WTC11 (cell line): ENCODE data around the gene GRIK5. TPM values are rescaled to one million over a fixed set of nuclear protein-coding genes. Genes with fewer than 3 reads are reported as not detected.

ENCODE experiments used
- ATAC-seq: fragments of 200-7000 bp; cut with Tn5 transposase; 2 replicates; pipeline ENCODE4 v1.10.0; 2021; ENCODE audit warnings: mild to moderate bottlenecking, moderate library complexity
- CTCF ChIA-PET: fragments of 300-600 bp; sonication (Branson Sonifier 250); formaldehyde crosslinking; loops from one replicate; lab custom pipeline; 2021; ENCODE audit warnings: antibody characterized with exemption; lab: Charles Lee
- POLR2A ChIA-PET: fragments of 350-600 bp; sonication (Branson Sonifier 250); formaldehyde crosslinking; loops from one replicate; lab custom pipeline; 2021; ENCODE audit warnings: antibody characterized with exemption; lab: Charles Lee
- DNase-seq: peaks from one replicate; pipeline ENCODE4 v3.0.0; 2021; ENCODE audit warnings: low spot score
- H3K27ac Mint-ChIP-seq: 2 replicates; pipeline ENCODE4 v1.8.0; 2021; ENCODE audit warnings: mixed read lengths
- H3K27me3 Mint-ChIP-seq: 2 replicates; pipeline ENCODE4 v1.8.0; 2021; ENCODE audit warnings: low read depth, mild to moderate bottlenecking, moderate library complexity, mixed read lengths
- H3K36me3 Mint-ChIP-seq: 2 replicates; pipeline ENCODE4 v1.8.0; 2021; ENCODE audit warnings: mixed read lengths
- H3K4me1 Mint-ChIP-seq: 2 replicates; pipeline ENCODE4 v1.8.0; 2022; ENCODE audit warnings: mixed read lengths
- H3K4me3 Mint-ChIP-seq: 2 replicates; pipeline ENCODE4 v1.8.0; 2021; ENCODE audit warnings: mild to moderate bottlenecking, moderate library complexity, mixed read lengths
- H3K9me3 Mint-ChIP-seq: 2 replicates; pipeline ENCODE4 v1.8.0; 2021; ENCODE audit warnings: mixed read lengths
- ESRRA ChIP-seq: sonication (generic); formaldehyde crosslinking; IDR thresholded peaks from 2 replicates; pipeline ENCODE4 v1.8.1; 2022; ENCODE audit warnings: mild to moderate bottlenecking, missing genetic modification reagents, borderline replicate concordance
- FOXP1 ChIP-seq: sonication (generic); formaldehyde crosslinking; IDR thresholded peaks from 2 replicates; pipeline ENCODE4 v1.8.0; 2022; ENCODE audit warnings: missing genetic modification reagents, mild to moderate bottlenecking, moderate library complexity, borderline replicate concordance
- GTF2I ChIP-seq: fragments of 250-450 bp; sonication (Bioruptor Pico); conservative IDR thresholded peaks from 2 replicates; pipeline ENCODE4 v1.4.0; 2021; ENCODE audit warnings: mild to moderate bottlenecking
- MYBL2 ChIP-seq: sonication (generic); formaldehyde crosslinking; IDR thresholded peaks from 2 replicates; pipeline ENCODE4 v1.8.1; 2023; ENCODE audit warnings: mild to moderate bottlenecking, moderate library complexity, missing genetic modification reagents
- NFYB ChIP-seq: sonication (generic); formaldehyde crosslinking; conservative IDR thresholded peaks from 2 replicates; pipeline ENCODE4 v1.8.0; 2022; ENCODE audit warnings: low read depth, missing genetic modification reagents
- NR2C2 ChIP-seq: sonication (generic); formaldehyde crosslinking; IDR thresholded peaks from 2 replicates; pipeline ENCODE4 v1.8.0; 2022; ENCODE audit warnings: mild to moderate bottlenecking, missing genetic modification reagents
- NR3C1 ChIP-seq: sonication (generic); formaldehyde crosslinking; conservative IDR thresholded peaks from 2 replicates; pipeline ENCODE4 v1.8.1; 2023; ENCODE audit warnings: low read depth, mild to moderate bottlenecking, missing genetic modification reagents
- OVOL2 ChIP-seq: fragments of 250-450 bp; sonication (Bioruptor Pico); IDR thresholded peaks from 2 replicates; pipeline ENCODE4 v1.9.0; 2021; ENCODE audit warnings: mild to moderate bottlenecking, borderline replicate concordance
- RORB ChIP-seq: fragments of 250-450 bp; sonication (Bioruptor Pico); IDR thresholded peaks from 2 replicates; pipeline ENCODE4 v1.9.0; 2021; ENCODE audit warnings: mild to moderate bottlenecking
- SMAD4 ChIP-seq: sonication (generic); formaldehyde crosslinking; IDR thresholded peaks from 2 replicates; pipeline ENCODE4 v1.8.0; 2022; ENCODE audit warnings: mild to moderate bottlenecking, missing genetic modification reagents
- TP53 ChIP-seq: sonication (generic); formaldehyde crosslinking; IDR thresholded peaks from 2 replicates; pipeline ENCODE4 v1.8.1; 2023; ENCODE audit warnings: mild to moderate bottlenecking, missing genetic modification reagents
- ZBTB21 ChIP-seq: sonication (generic); formaldehyde crosslinking; IDR thresholded peaks from 2 replicates; pipeline ENCODE4 v1.8.1; 2023; ENCODE audit warnings: mild to moderate bottlenecking, missing genetic modification reagents, borderline replicate concordance
- ZNF121 ChIP-seq: sonication (generic); formaldehyde crosslinking; IDR thresholded peaks from 2 replicates; pipeline ENCODE4 v1.8.0; 2023; ENCODE audit warnings: missing genetic modification reagents
- ZNF317 ChIP-seq: sonication (generic); formaldehyde crosslinking; IDR thresholded peaks from 2 replicates; pipeline ENCODE4 v1.8.1; 2023; ENCODE audit warnings: low read depth, mild to moderate bottlenecking, moderate library complexity, missing genetic modification reagents, borderline replicate concordance
- ZNF423 ChIP-seq: fragments of 250-450 bp; sonication (Bioruptor Pico); IDR thresholded peaks from 2 replicates; pipeline ENCODE4 v2.1.2; 2022; ENCODE audit warnings: mild to moderate bottlenecking, moderate library complexity
- total RNA-seq: library from RNA; stranded (reverse); gene quantifications from 3 replicates; pipeline ENCODE4 v1.2.3, GENCODE V29; 2021
- TF ChIP-seq, protein P1 (sequence below): sonication (generic); formaldehyde crosslinking; IDR thresholded peaks from 2 replicates; pipeline ENCODE4 v1.8.1; 2022; ENCODE audit warnings: mild to moderate bottlenecking, moderate library complexity, missing genetic modification reagents
- TF ChIP-seq, protein P2 (sequence below): sonication (generic); formaldehyde crosslinking; IDR thresholded peaks from 2 replicates; pipeline ENCODE4 v1.8.1; 2023; ENCODE audit warnings: mild to moderate bottlenecking, missing genetic modification reagents, moderate library complexity
- TF ChIP-seq, protein P3 (sequence below): sonication (generic); formaldehyde crosslinking; IDR thresholded peaks from 2 replicates; pipeline ENCODE4 v1.8.1; 2023; ENCODE audit warnings: mild to moderate bottlenecking, missing genetic modification reagents
- TF ChIP-seq, protein P4 (sequence below): fragments of 200-600 bp; IDR thresholded peaks from 2 replicates; pipeline ENCODE4 v1.8.0; 2022; ENCODE audit warnings: antibody characterized with exemption

GRIK5 gene
- total RNA-seq, 1 experiment from 2014 or later: 52.3 TPM

DNA sequence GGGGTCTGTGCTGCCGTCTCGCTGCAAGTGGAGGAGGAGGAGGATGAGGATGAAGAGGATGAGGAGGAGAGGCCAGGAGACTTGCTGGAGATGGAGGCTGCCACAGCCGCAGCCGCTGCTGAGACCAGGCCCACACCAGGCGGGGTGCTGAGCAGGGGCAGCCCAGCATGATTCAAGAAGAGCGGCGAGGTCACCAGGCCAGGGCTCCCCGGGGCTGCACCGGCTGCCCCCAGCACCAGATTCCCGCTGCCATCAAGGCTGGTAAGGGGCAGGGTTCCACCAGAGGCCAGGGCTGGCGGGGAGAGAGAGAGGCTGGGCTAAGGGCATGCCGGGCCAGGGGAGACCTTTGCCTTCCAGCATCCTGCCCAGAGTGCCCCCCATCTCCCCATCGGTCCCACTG, 21.3 kb upstream of the GRIK5 start:
- CTCF ChIA-PET: interaction anchor here (0.6 to 1.3 kb wide), 5 partner anchors 41 to 85 kb away, joined by 3 to 7 read pairs (median 3); no protein-coding TSS in a partner anchor
- peaks cover 14% of the 10 kb centered on the region for H3K27me3 Mint-ChIP-seq
- no peak for ATAC-seq
- TF ChIP-seq GTF2I (CRISPR knock-in tag) (no peak), ZNF121 (CRISPR knock-in tag) (0 out of 2 replicates have a peak, but pooled peaks have one; percentile 5), ZBTB21 (CRISPR knock-in tag) (no peak), ZNF423 (CRISPR knock-in tag) (no peak)
- TF ChIP-seq, protein P1, sequence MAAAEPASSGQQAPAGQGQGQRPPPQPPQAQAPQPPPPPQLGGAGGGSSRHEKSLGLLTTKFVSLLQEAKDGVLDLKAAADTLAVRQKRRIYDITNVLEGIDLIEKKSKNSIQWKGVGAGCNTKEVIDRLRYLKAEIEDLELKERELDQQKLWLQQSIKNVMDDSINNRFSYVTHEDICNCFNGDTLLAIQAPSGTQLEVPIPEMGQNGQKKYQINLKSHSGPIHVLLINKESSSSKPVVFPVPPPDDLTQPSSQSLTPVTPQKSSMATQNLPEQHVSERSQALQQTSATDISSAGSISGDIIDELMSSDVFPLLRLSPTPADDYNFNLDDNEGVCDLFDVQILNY (CRISPR knock-in tag): no peak
- TF ChIP-seq, all 79 proteins: peak for 1
- DNase-seq: no peak
- Mint-ChIP-seq H3K27ac (no peak overlapping the region), H3K4me3 (no peak overlapping the region), H3K36me3 (no peaks in the 10 kb centered on the region), H3K4me1 (peaks cover 34% of the 10 kb centered on the region), H3K9me3 (no peaks in the 10 kb centered on the region)
- POLR2A ChIA-PET: no interaction called here

DNA sequence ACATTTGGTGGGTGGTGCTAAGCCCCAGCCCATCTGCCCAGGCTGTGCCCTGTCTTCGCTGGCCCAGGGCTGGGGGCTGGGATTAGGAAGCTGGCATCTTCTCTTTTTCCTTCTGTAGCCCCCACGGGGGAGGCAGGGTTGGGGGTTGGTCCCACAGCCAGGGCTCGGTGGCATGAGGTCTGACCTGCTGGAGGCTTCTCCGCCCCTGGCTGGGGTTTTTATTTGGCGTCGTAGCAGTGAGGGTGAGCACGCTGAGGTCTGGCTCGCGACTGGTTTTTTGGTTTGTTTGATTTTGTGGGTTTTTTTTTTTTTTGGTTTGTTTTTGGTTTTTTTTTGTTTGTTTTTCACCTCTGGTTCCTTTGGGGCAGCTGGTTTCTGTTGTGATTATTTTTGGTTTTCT, 20.7 kb upstream of the GRIK5 start:
- no peak overlapping the region for H3K4me3 Mint-ChIP-seq
- H3K9me3 Mint-ChIP-seq: no peaks in the 10 kb centered on the region
- H3K27me3 Mint-ChIP-seq: peaks cover 13% of the 10 kb centered on the region
- CTCF ChIA-PET: interaction anchor here (0.6 to 0.9 kb wide), 3 partner anchors 40 to 937 kb away, joined by 3 to 4 read pairs (median 3); no protein-coding TSS in a partner anchor
- POLR2A ChIA-PET: no interaction called here
- 0 out of 2 replicates have a peak overlapping the region, but pooled peaks have one; percentile 63 for H3K27ac Mint-ChIP-seq
- ATAC-seq: no peak
- H3K36me3 Mint-ChIP-seq: no peaks in the 10 kb centered on the region
- TF ChIP-seq OVOL2 (CRISPR knock-in tag): no peak
- TF ChIP-seq, protein P2, sequence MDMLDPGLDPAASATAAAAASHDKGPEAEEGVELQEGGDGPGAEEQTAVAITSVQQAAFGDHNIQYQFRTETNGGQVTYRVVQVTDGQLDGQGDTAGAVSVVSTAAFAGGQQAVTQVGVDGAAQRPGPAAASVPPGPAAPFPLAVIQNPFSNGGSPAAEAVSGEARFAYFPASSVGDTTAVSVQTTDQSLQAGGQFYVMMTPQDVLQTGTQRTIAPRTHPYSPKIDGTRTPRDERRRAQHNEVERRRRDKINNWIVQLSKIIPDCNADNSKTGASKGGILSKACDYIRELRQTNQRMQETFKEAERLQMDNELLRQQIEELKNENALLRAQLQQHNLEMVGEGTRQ (CRISPR knock-in tag): no peak
- TF ChIP-seq, protein P3, sequence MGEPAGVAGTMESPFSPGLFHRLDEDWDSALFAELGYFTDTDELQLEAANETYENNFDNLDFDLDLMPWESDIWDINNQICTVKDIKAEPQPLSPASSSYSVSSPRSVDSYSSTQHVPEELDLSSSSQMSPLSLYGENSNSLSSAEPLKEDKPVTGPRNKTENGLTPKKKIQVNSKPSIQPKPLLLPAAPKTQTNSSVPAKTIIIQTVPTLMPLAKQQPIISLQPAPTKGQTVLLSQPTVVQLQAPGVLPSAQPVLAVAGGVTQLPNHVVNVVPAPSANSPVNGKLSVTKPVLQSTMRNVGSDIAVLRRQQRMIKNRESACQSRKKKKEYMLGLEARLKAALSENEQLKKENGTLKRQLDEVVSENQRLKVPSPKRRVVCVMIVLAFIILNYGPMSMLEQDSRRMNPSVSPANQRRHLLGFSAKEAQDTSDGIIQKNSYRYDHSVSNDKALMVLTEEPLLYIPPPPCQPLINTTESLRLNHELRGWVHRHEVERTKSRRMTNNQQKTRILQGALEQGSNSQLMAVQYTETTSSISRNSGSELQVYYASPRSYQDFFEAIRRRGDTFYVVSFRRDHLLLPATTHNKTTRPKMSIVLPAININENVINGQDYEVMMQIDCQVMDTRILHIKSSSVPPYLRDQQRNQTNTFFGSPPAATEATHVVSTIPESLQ (CRISPR knock-in tag): no peak
- no peak for TF ChIP-seq RORB (CRISPR knock-in tag)
- TF ChIP-seq, all 79 proteins: peak for 0
- peaks cover 37% of the 10 kb centered on the region for H3K4me1 Mint-ChIP-seq
- DNase-seq: no peak

DNA sequence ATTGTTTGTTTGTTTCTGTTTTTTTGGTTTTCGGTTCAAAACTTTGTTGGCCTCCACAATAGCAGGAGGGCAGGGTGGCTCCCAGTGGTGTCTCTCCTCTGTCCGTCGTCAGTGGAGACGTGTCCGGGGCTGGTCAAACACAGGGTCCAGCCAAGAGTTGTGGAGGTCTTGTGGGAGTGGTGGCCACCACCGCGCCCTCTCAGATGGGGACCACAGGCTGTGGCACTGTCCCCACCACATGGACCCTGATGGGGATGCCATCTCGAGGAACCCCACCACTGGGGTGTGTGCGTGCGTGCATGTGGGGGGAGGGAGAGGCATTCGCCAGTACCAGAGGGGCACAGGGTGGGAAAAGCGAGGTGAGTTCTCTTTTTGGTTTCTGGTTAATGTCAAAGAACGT, 19.8 kb upstream of the GRIK5 start:
- no peaks in the 10 kb centered on the region for H3K9me3 Mint-ChIP-seq
- H3K27me3 Mint-ChIP-seq: peaks cover 5% of the 10 kb centered on the region
- POLR2A ChIA-PET: no interaction called here
- CTCF ChIA-PET: no interaction called here
- no peak overlapping the region for H3K4me3 Mint-ChIP-seq
- H3K36me3 Mint-ChIP-seq: no peaks in the 10 kb centered on the region
- peak overlapping the region; percentile 33; the same call in 1 of the 2 replicates for H3K27ac Mint-ChIP-seq
- H3K4me1 Mint-ChIP-seq: peaks cover 34% of the 10 kb centered on the region
- ATAC-seq (no peak), DNase-seq (no peak)
- TF ChIP-seq NR2C2 (CRISPR knock-in tag): no peak
- TF ChIP-seq, protein P1 (CRISPR knock-in tag): no peak
- TF ChIP-seq TP53 (CRISPR knock-in tag): no peak
- TF ChIP-seq SMAD4 (CRISPR knock-in tag): no peak
- no peak for TF ChIP-seq OVOL2 (CRISPR knock-in tag)
- TF ChIP-seq NR3C1 (CRISPR knock-in tag): no peak
- TF ChIP-seq NFYB: no peak
- TF ChIP-seq MYBL2: no peak
- no peak for TF ChIP-seq ZNF317 (CRISPR knock-in tag)
- no peak for TF ChIP-seq ESRRA (CRISPR knock-in tag)
- TF ChIP-seq, protein P4, sequence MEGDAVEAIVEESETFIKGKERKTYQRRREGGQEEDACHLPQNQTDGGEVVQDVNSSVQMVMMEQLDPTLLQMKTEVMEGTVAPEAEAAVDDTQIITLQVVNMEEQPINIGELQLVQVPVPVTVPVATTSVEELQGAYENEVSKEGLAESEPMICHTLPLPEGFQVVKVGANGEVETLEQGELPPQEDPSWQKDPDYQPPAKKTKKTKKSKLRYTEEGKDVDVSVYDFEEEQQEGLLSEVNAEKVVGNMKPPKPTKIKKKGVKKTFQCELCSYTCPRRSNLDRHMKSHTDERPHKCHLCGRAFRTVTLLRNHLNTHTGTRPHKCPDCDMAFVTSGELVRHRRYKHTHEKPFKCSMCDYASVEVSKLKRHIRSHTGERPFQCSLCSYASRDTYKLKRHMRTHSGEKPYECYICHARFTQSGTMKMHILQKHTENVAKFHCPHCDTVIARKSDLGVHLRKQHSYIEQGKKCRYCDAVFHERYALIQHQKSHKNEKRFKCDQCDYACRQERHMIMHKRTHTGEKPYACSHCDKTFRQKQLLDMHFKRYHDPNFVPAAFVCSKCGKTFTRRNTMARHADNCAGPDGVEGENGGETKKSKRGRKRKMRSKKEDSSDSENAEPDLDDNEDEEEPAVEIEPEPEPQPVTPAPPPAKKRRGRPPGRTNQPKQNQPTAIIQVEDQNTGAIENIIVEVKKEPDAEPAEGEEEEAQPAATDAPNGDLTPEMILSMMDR: no peak
- TF ChIP-seq FOXP1: no peak
